Tibial artery (tissue), 4 donors: Measurements from ENCODE around the gene MYMK.

Experiments
- DNase-seq, 2 donors: peaks; one replicate each; pipeline ENCODE4 v3.0.0-alpha.2; 2019
- H3K27ac ChIP-seq, 2 donors: fragments of 200-600 bp; sonication (generic) in 1 of 2; 1 replicate in 1 of 2; 2 replicates in 1 of 2; pipeline ENCODE4 v1.5.1; 2018 to 2019; ENCODE audit warnings: mild to moderate bottlenecking in 1 of 2
- H3K27me3 ChIP-seq, 2 donors: fragments of 200-600 bp; sonication (generic) in 1 of 2; one replicate each; pipeline versions ENCODE4 v1.5.1 to v1.6.0; 2016 to 2019
- H3K36me3 ChIP-seq, 3 donors: fragments of 200-600 bp; sonication (generic) in 2 of 3; one replicate each; pipeline ENCODE4 v1.5.1; 2016 to 2019; ENCODE audit warnings: mild to moderate bottlenecking in 2 of 3
- H3K4me1 ChIP-seq, 4 donors: fragments of 200-600 bp; sonication (generic) in 2 of 4; 1 replicate in 3 of 4; 2 replicates in 1 of 4; pipeline ENCODE4 v1.5.1; 2016 to 2019
- H3K4me3 ChIP-seq, 2 donors: fragments of 200-600 bp; sonication (generic) in 1 of 2; 1 replicate in 1 of 2; 2 replicates in 1 of 2; pipeline ENCODE4 v1.5.1; 2018 to 2019; ENCODE audit warnings: mild to moderate bottlenecking in 2 of 2
- H3K9me3 ChIP-seq, 3 donors: fragments of 200-600 bp; sonication (generic) in 1 of 3; one replicate each; pipeline ENCODE4 v1.5.1; 2016 to 2019
- CTCF ChIP-seq, 2 experiments: fragments of 200-600 bp in 1 of 2; fragments of 450-650 bp in 1 of 2; IDR thresholded peaks; one replicate each; pipeline ENCODE4 v1.5.1; 2017 to 2019; ENCODE audit warnings: antibody characterized with exemption in 2 of 2, mild to moderate bottlenecking in 1 of 2, moderate library complexity in 1 of 2
- intact Hi-C: fragments of 100-400 bp; cut with DNase I; formaldehyde crosslinking; loops from one replicate; pipeline ENCODE4 v1.15.0; 2023; ENCODE audit warnings: low total_unique reads

The MYMK gene

GRCh38 chr9:133474853-133475252, 49.9 kb downstream of the MYMK start:
- no peak for DNase-seq
- Histone ChIP-seq H3K4me1 (peaks cover 0 to 22% (median 14%) of the 10 kb centered on the region in 4 donors), H3K27me3 (no peaks in the 10 kb centered on the region), H3K27ac (no peak overlapping the region), H3K36me3 (peaks cover 0 to 7% (median 0%) of the 10 kb centered on the region in 3 donors), H3K4me3 (no peak overlapping the region), H3K9me3 (no peaks in the 10 kb centered on the region)
- no peak for TF ChIP-seq CTCF (IDR thresholded peaks at IDR 0.05)
- intact Hi-C loops = no loop called here

GRCh38 chr9:133474215-133474614, 50.5 kb downstream of the MYMK start:
- no peak for TF ChIP-seq CTCF (IDR thresholded peaks at IDR 0.05)
- H3K4me3 ChIP-seq = no peak overlapping the region
- H3K4me1 ChIP-seq = peaks cover 0 to 15% (median 9%) of the 10 kb centered on the region in 4 donors
- H3K36me3 ChIP-seq = peaks cover 0 to 14% (median 0%) of the 10 kb centered on the region in 3 donors
- no peak overlapping the region for H3K27ac ChIP-seq
- intact Hi-C loops = no loop called here
- DNase-seq = no peak
- H3K27me3 ChIP-seq = no peaks in the 10 kb centered on the region
- no peaks in the 10 kb centered on the region for H3K9me3 ChIP-seq

- H3K27ac ChIP-seq = no peak overlapping the region
Observed at GRCh38 chr9:133473743-133474142, 51.0 kb downstream of the MYMK start.

GRCh38 chr9:133472753-133473378, 51.9 kb downstream of the MYMK start:
- intact Hi-C loops = no loop called here
- H3K27me3 ChIP-seq = no peaks in the 10 kb centered on the region
- H3K9me3 ChIP-seq = no peaks in the 10 kb centered on the region
- peaks cover 0 to 2% (median 0%) of the 10 kb centered on the region in 4 donors for H3K4me1 ChIP-seq
- no peak for DNase-seq
- no peak overlapping the region for H3K27ac ChIP-seq
- H3K36me3 ChIP-seq = peaks cover 0 to 27% (median 12%) of the 10 kb centered on the region in 3 donors
- H3K4me3 ChIP-seq = no peak overlapping the region
- TF ChIP-seq CTCF (IDR thresholded peaks at IDR 0.05) = no peak

More at GRCh38 chr9:133473743-133474142, 51.0 kb downstream of the MYMK start:
- no peak for DNase-seq
- intact Hi-C loops = no loop called here
- peaks cover 0 to 18% (median 4%) of the 10 kb centered on the region in 3 donors for H3K36me3 ChIP-seq
- H3K4me1 ChIP-seq = peaks cover 0 to 11% (median 7%) of the 10 kb centered on the region in 4 donors
- TF ChIP-seq CTCF (IDR thresholded peaks at IDR 0.05) = no peak
- no peaks in the 10 kb centered on the region for H3K9me3 ChIP-seq
- no peak overlapping the region for H3K4me3 ChIP-seq
- no peaks in the 10 kb centered on the region for H3K27me3 ChIP-seq

GRCh38 chr9:133472277-133472645, 52.5 kb downstream of the MYMK start:
- TF ChIP-seq CTCF (IDR thresholded peaks at IDR 0.05) = no peak
- DNase-seq = no peak
- Histone ChIP-seq H3K4me1 (no peaks in the 10 kb centered on the region), H3K36me3 (peaks cover 0 to 32% (median 12%) of the 10 kb centered on the region in 3 donors), H3K4me3 (no peak overlapping the region), H3K27ac (no peak overlapping the region), H3K27me3 (no peaks in the 10 kb centered on the region), H3K9me3 (no peaks in the 10 kb centered on the region)
- intact Hi-C loops = no loop called here
